ENCODE measurements around the gene RTP1. TPM values are rescaled to one million over a fixed set of nuclear protein-coding genes. Genes with fewer than 3 reads are reported as not detected.

The RTP1 gene
- total RNA-seq, 1 donor from 2014 or later = not detected

- Histone ChIP-seq H3K4me3 (no peak overlapping the region), H3K9ac (no peak overlapping the region), H3K9me3 (ENCODE audit: low read depth) (no peaks in the 10 kb centered on the region), H4K20me1 (ENCODE audit: low read depth) (no peaks in the 10 kb centered on the region), H2AFZ (replicated peaks) (no peak overlapping the region), H3K27ac (no peak overlapping the region), H3K4me1 (peaks cover 20% of the 10 kb centered on the region), H3F3A (ENCODE audit: low read depth) (peaks cover 16% of the 10 kb centered on the region), H3K36me3 (no peaks in the 10 kb centered on the region), H3K79me2 (ENCODE audit: low read depth) (no peaks in the 10 kb centered on the region), H3K27me3 (no peaks in the 10 kb centered on the region), H3K4me2 (no peak overlapping the region)
- no peak for TF ChIP-seq EZH2phosphoT487 (IDR thresholded peaks at IDR 0.05)
- TF ChIP-seq EZH2 (IDR thresholded peaks at IDR 0.05) = no peak
- peaks cover 16% of the 10 kb centered on the region for H3K4me1 Mint-ChIP-seq
- peaks cover 2% of the 10 kb centered on the region for H3K9me3 Mint-ChIP-seq
- no peak overlapping the region for H3K27ac Mint-ChIP-seq
- H3K36me3 Mint-ChIP-seq = no peaks in the 10 kb centered on the region
- no peak overlapping the region for H3K4me3 Mint-ChIP-seq
- DNase-seq (ENCODE audit: low spot score) = no peak
- peaks cover 5% of the 10 kb centered on the region for H3K27me3 Mint-ChIP-seq (ENCODE audit: insufficient read depth, low read depth)
Observed at GRCh38 chr3:187186801-187187421, 10.4 kb upstream of the RTP1 start.

GRCh38 chr3:187188931-187189330 lies 8.4 kb upstream of the RTP1 start:
- Histone ChIP-seq H3K27me3 (no peaks in the 10 kb centered on the region), H2AFZ (replicated peaks) (no peak overlapping the region), H4K20me1 (ENCODE audit: low read depth) (no peaks in the 10 kb centered on the region), H3K79me2 (ENCODE audit: low read depth) (no peaks in the 10 kb centered on the region), H3K9me3 (ENCODE audit: low read depth) (no peaks in the 10 kb centered on the region), H3K4me2 (no peak overlapping the region), H3K9ac (no peak overlapping the region), H3F3A (ENCODE audit: low read depth) (peaks cover 5% of the 10 kb centered on the region), H3K4me3 (no peak overlapping the region), H3K27ac (no peak overlapping the region), H3K36me3 (no peaks in the 10 kb centered on the region), H3K4me1 (peaks cover 3% of the 10 kb centered on the region)
- no peaks in the 10 kb centered on the region for H3K9me3 Mint-ChIP-seq
- H3K4me3 Mint-ChIP-seq = no peak overlapping the region
- H3K4me1 Mint-ChIP-seq = peaks cover 5% of the 10 kb centered on the region
- peaks cover 7% of the 10 kb centered on the region for H3K27me3 Mint-ChIP-seq (ENCODE audit: insufficient read depth, low read depth)
- H3K36me3 Mint-ChIP-seq = no peaks in the 10 kb centered on the region
- no peak for DNase-seq (ENCODE audit: low spot score)
- H3K27ac Mint-ChIP-seq = no peak overlapping the region
- TF ChIP-seq EZH2 (IDR thresholded peaks at IDR 0.05) (no peak), EZH2phosphoT487 (IDR thresholded peaks at IDR 0.05) (no peak)
- TF ChIP-seq, protein P1, sequence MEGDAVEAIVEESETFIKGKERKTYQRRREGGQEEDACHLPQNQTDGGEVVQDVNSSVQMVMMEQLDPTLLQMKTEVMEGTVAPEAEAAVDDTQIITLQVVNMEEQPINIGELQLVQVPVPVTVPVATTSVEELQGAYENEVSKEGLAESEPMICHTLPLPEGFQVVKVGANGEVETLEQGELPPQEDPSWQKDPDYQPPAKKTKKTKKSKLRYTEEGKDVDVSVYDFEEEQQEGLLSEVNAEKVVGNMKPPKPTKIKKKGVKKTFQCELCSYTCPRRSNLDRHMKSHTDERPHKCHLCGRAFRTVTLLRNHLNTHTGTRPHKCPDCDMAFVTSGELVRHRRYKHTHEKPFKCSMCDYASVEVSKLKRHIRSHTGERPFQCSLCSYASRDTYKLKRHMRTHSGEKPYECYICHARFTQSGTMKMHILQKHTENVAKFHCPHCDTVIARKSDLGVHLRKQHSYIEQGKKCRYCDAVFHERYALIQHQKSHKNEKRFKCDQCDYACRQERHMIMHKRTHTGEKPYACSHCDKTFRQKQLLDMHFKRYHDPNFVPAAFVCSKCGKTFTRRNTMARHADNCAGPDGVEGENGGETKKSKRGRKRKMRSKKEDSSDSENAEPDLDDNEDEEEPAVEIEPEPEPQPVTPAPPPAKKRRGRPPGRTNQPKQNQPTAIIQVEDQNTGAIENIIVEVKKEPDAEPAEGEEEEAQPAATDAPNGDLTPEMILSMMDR (IDR thresholded peaks at IDR 0.05) = no peak

DNA sequence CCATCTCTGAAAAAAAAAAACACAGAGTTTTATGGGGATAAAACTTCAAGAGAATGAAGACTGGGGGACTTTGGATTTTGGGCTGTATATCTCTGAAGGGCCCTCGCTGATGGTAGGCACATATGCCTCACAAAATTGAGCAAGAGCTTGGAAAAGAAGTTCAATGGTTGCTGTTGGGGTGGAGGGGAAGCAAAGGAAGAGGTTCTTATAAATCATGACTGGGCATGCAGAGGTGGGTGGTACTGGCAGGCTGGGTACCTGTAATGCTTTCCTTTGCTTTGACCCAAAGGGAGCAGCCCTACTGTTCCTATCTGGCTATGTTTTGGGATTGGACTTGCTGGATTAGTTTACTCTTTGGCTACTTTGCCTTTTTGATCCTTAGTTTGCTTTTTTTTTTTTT lies 6.0 kb upstream of the RTP1 start:
- Histone ChIP-seq H3F3A (ENCODE audit: low read depth) (no peaks in the 10 kb centered on the region), H3K9ac (no peak overlapping the region), H2AFZ (replicated peaks) (no peak overlapping the region), H3K27me3 (no peaks in the 10 kb centered on the region), H3K36me3 (no peaks in the 10 kb centered on the region), H3K27ac (no peak overlapping the region), H3K4me1 (no peaks in the 10 kb centered on the region), H3K79me2 (ENCODE audit: low read depth) (no peaks in the 10 kb centered on the region), H3K4me2 (no peak overlapping the region), H4K20me1 (ENCODE audit: low read depth) (no peaks in the 10 kb centered on the region), H3K9me3 (ENCODE audit: low read depth) (no peaks in the 10 kb centered on the region), H3K4me3 (no peak overlapping the region)
- Mint-ChIP-seq H3K36me3 (no peaks in the 10 kb centered on the region), H3K4me3 (no peak overlapping the region), H3K4me1 (no peaks in the 10 kb centered on the region), H3K9me3 (no peaks in the 10 kb centered on the region), H3K27ac (no peak overlapping the region), H3K27me3 (ENCODE audit: insufficient read depth, low read depth) (peaks cover 4% of the 10 kb centered on the region)
- no peak for DNase-seq (ENCODE audit: low spot score)
- TF ChIP-seq, protein P1 (IDR thresholded peaks at IDR 0.05) = no peak
- TF ChIP-seq EZH2 (IDR thresholded peaks at IDR 0.05) (no peak), EZH2phosphoT487 (IDR thresholded peaks at IDR 0.05) (no peak)

DNA sequence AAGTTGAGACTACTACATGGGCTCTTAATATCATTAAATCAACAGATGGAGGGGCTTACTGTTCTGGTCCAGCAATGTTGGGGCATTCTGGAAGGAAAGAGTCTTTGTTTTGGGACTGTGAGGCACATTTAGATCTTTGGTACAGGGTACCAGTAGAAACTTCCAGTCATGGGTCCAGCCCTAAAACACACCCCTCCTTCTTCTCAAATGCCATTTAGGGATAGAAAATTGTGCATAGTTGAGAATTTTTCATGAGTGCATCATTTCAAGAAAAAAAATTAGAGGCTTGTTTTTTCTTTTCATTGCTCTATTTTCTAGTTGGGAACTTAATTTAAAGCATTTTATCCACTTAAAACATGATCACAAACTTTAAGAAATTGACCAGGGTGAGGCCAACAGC lies 4.1 kb upstream of the RTP1 start:
- H3K4me1 ChIP-seq = peaks cover 8% of the 10 kb centered on the region
- DNase-seq (ENCODE audit: low spot score) = no peak
- peaks cover 4% of the 10 kb centered on the region for H3K27me3 Mint-ChIP-seq (ENCODE audit: insufficient read depth, low read depth)

More for the DNA sequence above, 4.1 kb upstream of the RTP1 start:
- no peaks in the 10 kb centered on the region for H4K20me1 ChIP-seq (ENCODE audit: low read depth)
- TF ChIP-seq, protein P1 (IDR thresholded peaks at IDR 0.05) = no peak
- TF ChIP-seq EZH2 (IDR thresholded peaks at IDR 0.05) = no peak
- no peak for TF ChIP-seq EZH2phosphoT487 (IDR thresholded peaks at IDR 0.05)
- no peak overlapping the region for H3K4me2 ChIP-seq
- H3K36me3 Mint-ChIP-seq = no peaks in the 10 kb centered on the region
- no peaks in the 10 kb centered on the region for H3F3A ChIP-seq (ENCODE audit: low read depth)
- no peak overlapping the region for H3K4me3 Mint-ChIP-seq
- no peak overlapping the region for H3K27ac ChIP-seq
- H3K27ac Mint-ChIP-seq = no peak overlapping the region
- no peaks in the 10 kb centered on the region for H3K9me3 ChIP-seq (ENCODE audit: low read depth)
- H3K79me2 ChIP-seq (ENCODE audit: low read depth) = no peaks in the 10 kb centered on the region
- no peak overlapping the region for H3K4me3 ChIP-seq
- no peaks in the 10 kb centered on the region for H3K36me3 ChIP-seq
- H3K4me1 Mint-ChIP-seq = peaks cover 7% of the 10 kb centered on the region
- no peak overlapping the region for H2AFZ ChIP-seq (replicated peaks)
- no peak overlapping the region for H3K9ac ChIP-seq
- no peaks in the 10 kb centered on the region for H3K9me3 Mint-ChIP-seq
- no peaks in the 10 kb centered on the region for H3K27me3 ChIP-seq
